Measurements from ENCODE around the gene WLS.
A peak's percentile ranks its signal among the peaks of the same experiment; 100 is the strongest.

The WLS gene

GRCh38 chr1:68103011-68103545 lies 129.2 kb downstream of the WLS start:
- TF ChIP-seq, protein P1, sequence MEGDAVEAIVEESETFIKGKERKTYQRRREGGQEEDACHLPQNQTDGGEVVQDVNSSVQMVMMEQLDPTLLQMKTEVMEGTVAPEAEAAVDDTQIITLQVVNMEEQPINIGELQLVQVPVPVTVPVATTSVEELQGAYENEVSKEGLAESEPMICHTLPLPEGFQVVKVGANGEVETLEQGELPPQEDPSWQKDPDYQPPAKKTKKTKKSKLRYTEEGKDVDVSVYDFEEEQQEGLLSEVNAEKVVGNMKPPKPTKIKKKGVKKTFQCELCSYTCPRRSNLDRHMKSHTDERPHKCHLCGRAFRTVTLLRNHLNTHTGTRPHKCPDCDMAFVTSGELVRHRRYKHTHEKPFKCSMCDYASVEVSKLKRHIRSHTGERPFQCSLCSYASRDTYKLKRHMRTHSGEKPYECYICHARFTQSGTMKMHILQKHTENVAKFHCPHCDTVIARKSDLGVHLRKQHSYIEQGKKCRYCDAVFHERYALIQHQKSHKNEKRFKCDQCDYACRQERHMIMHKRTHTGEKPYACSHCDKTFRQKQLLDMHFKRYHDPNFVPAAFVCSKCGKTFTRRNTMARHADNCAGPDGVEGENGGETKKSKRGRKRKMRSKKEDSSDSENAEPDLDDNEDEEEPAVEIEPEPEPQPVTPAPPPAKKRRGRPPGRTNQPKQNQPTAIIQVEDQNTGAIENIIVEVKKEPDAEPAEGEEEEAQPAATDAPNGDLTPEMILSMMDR (IDR thresholded peaks at IDR 0.05; ENCODE audit: low read depth, low read length) = no peak
- Histone ChIP-seq H3K9me3 (ENCODE audit: severe bottlenecking) (no peaks in the 10 kb centered on the region), H3K27me3 (ENCODE audit: insufficient read depth, low read depth, severe bottlenecking) (no peaks in the 10 kb centered on the region), H3K27ac (peak overlapping the region; percentile 13), H3K36me3 (no peaks in the 10 kb centered on the region), H3K4me3 (ENCODE audit: low read depth, low read length) (no peak overlapping the region)
- no peak for DNase-seq

DNA sequence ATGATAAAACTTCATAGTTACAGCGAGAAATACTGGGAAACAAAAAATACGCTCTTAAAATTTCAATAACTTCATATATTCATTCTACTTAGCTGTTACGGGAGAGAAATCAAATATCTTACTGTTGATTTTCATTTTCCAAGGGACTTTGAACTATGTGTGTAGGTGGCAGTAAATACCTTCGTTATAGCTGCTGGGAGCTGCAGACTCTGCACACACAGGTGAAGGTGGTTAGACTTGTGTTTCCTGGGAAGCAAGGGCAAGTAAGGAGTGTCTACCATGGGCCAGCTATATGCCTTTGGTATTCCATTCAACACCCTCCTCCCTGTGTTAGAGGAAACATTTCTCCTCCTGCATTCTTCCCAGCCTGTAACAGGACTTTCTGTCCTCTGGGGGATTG lies 130.5 kb downstream of the WLS start:
- no peaks in the 10 kb centered on the region for H3K9me3 ChIP-seq (ENCODE audit: severe bottlenecking)

DNA sequence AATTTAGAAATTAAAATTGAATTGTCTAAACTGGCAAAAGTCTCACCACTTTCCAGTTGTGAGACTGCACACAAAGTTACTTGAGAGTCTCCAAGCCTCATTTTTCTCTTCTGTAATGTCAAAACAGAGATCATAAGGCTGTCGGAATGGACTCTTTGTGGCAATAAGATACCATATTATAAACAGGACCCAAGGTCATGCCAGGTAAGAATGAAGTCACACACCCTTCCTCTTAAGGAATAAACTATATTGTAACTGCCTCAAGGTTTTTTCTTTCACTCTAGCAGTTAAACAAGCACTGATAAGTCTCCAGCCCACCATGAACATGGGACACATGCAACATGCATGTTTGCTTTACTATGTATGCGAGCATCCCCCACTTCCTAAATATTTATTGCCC lies 131.8 kb downstream of the WLS start:
- no peaks in the 10 kb centered on the region for H3K36me3 ChIP-seq
- H3K27me3 ChIP-seq (ENCODE audit: insufficient read depth, low read depth, severe bottlenecking) = no peaks in the 10 kb centered on the region
- no peak overlapping the region for H3K4me3 ChIP-seq (ENCODE audit: low read depth, low read length)
- H3K9me3 ChIP-seq (ENCODE audit: severe bottlenecking) = no peaks in the 10 kb centered on the region
- TF ChIP-seq, protein P1 (IDR thresholded peaks at IDR 0.05; ENCODE audit: low read depth, low read length) = no peak
- H3K27ac ChIP-seq = no peak overlapping the region
- DNase-seq = no peak

More for the DNA sequence above, 130.5 kb downstream of the WLS start:
- no peak overlapping the region for H3K4me3 ChIP-seq (ENCODE audit: low read depth, low read length)
- DNase-seq = no peak
- H3K27me3 ChIP-seq (ENCODE audit: insufficient read depth, low read depth, severe bottlenecking) = no peaks in the 10 kb centered on the region
- TF ChIP-seq, protein P1 (IDR thresholded peaks at IDR 0.05; ENCODE audit: low read depth, low read length) = no peak
- H3K36me3 ChIP-seq = no peaks in the 10 kb centered on the region
- H3K27ac ChIP-seq = no peak overlapping the region

GRCh38 chr1:68093737-68094136 lies 138.6 kb downstream of the WLS start:
- TF ChIP-seq, protein P1 (IDR thresholded peaks at IDR 0.05; ENCODE audit: low read depth, low read length) = no peak
- Histone ChIP-seq H3K36me3 (no peaks in the 10 kb centered on the region), H3K27ac (no peak overlapping the region), H3K4me3 (ENCODE audit: low read depth, low read length) (no peak overlapping the region), H3K27me3 (ENCODE audit: insufficient read depth, low read depth, severe bottlenecking) (no peaks in the 10 kb centered on the region), H3K9me3 (ENCODE audit: severe bottlenecking) (no peaks in the 10 kb centered on the region)
- no peak for DNase-seq

GRCh38 chr1:68087184-68087583 lies 145.1 kb downstream of the WLS start:
- no peak overlapping the region for H3K4me3 ChIP-seq (ENCODE audit: low read depth, low read length)
- TF ChIP-seq, protein P1 (IDR thresholded peaks at IDR 0.05; ENCODE audit: low read depth, low read length) = no peak
- H3K27me3 ChIP-seq (ENCODE audit: insufficient read depth, low read depth, severe bottlenecking) = no peaks in the 10 kb centered on the region

DNA sequence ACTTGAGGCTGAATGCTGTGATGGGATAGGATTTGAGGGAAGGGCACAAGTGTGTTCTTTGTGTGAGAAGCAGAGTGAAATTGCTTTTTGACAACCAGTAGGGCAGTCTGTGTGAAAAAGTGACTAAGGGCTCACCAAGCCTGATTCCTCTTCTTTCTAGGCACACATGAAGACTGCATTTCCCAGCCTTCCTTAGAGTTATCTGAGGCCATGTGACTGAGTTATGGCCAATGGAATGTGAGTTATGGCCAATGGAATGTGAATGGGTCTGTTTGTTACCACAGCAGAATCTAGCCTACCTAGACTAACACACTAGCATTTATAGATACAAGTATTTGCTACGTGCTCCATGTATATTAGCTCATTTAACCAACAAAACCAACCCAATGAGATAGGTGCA lies 146.6 kb downstream of the WLS start:
- no peaks in the 10 kb centered on the region for H3K27me3 ChIP-seq (ENCODE audit: insufficient read depth, low read depth, severe bottlenecking)
- no peak overlapping the region for H3K27ac ChIP-seq
- H3K9me3 ChIP-seq (ENCODE audit: severe bottlenecking) = no peaks in the 10 kb centered on the region
- H3K4me3 ChIP-seq (ENCODE audit: low read depth, low read length) = no peak overlapping the region
- TF ChIP-seq, protein P1 (IDR thresholded peaks at IDR 0.05; ENCODE audit: low read depth, low read length) = no peak
- no peaks in the 10 kb centered on the region for H3K36me3 ChIP-seq
- no peak for DNase-seq

More at GRCh38 chr1:68087184-68087583, 145.1 kb downstream of the WLS start:
- DNase-seq = no peak
- no peaks in the 10 kb centered on the region for H3K9me3 ChIP-seq (ENCODE audit: severe bottlenecking)
- no peak overlapping the region for H3K27ac ChIP-seq
- H3K36me3 ChIP-seq = no peaks in the 10 kb centered on the region

All from WERI-Rb-1 (cell line).